GM18526 (cell line): ENCODE results near the gene ZAR1.

Experiments used
- POLR2A ChIP-seq: IDR thresholded peaks from 3 replicates; pipeline ENCODE4 v1.6.1; 2011; ENCODE audit not compliant: insufficient read length; ENCODE audit errors: extremely low read depth

ZAR1 gene

GRCh38 chr4:48483006-48483776 lies 6.9 kb upstream of the ZAR1 start, which contains the start of gene SLC10A4:
Gene SLC10A4, plus strand, starts transcription at chr4:48483343. Its CDS starts 219 bp downstream, at chr4:48483562.
- no peak for TF ChIP-seq POLR2A

- no peak for TF ChIP-seq POLR2A
These were observed 6.1 kb upstream of the ZAR1 start for GRCh38 chr4:48483777-48484493.

DNA sequence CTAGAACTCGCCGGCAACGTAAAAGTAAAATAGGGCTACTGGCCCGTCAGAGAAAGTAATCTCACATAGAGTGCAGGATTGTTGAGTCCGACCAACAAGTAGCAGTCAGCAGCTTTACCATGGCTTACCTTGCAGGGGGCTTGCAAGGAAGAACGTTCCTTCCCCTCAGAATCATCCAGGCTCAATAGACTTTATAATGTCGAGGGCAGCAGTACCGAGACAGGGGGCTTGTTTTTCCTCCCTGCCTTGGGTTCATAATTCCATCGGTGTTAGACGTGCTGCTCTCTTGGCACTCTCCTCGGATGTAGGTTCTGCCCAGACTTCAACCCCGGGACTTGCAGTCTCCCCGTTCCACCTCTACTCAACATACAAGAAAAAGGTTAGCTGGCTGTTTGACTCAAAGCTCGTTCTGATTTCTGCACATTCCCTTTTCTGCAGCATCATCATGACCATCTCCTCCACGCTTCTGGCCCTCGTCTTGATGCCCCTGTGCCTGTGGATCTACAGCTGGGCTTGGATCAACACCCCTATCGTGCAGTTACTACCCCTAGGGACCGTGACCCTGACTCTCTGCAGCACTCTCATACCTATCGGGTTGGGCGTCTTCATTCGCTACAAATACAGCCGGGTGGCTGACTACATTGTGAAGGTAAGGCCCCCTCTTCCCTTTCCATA lies 5.4 kb upstream of the ZAR1 start:
- no peak for TF ChIP-seq POLR2A

DNA sequence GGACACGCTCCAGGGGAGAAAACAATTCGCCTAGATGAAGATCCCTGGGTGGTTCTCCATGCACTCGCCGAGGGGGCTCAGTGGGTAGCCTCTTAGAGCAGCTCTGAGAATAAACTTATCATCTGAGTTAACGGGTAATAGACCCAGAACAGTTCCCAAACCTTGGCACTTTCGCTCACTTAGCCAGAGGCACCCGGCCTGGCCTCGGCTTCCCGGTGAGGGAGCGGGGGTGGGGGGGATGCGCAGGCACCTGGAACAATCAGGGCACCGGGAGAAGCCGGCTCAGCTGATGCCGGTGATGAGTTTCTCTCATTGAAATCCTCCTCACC lies 405 bp upstream of the ZAR1 start:
- TF ChIP-seq POLR2A, result no peak

GRCh38 chr4:48490680-48491513 lies 845 bp downstream of the ZAR1 start:
- no peak for TF ChIP-seq POLR2A

DNA sequence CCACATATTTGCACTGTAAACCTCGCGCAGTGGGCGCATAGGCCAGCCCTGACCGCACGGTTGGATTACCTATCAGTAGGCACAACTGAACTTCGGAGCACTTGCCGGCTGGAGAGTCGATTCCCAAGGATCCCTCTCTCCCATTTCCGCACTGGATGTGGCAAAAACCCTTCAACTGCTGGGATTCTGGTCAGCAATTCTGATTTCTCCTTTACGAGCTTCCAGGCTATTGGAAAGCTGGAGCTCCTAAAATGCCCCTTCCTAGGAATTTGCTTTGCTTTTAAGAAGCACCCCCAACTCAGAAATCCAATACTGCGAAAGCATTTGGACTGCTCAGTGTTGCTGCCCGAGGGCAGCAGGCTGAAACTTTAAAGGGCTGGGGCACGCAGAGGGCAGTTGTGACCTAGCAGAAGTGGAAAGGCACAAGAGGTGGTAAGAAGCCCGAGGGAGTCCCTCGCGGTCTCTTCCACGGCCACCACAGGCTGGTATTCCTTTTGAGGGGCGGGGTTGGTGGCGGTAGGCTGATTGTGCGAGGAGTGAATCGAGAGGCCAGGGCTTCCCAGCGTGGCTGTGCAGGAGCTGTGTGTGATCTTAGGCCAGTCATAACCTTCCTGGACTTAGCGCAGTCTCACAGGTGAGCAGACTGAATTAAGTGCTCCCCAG lies 1.6 kb downstream of the ZAR1 start:
- no peak for TF ChIP-seq POLR2A

- TF ChIP-seq POLR2A, result no peak
These were observed 3.5 kb downstream of the ZAR1 start for GRCh38 chr4:48493452-48494100.

- no peak for TF ChIP-seq POLR2A
These were observed 5.9 kb downstream of the ZAR1 start for GRCh38 chr4:48495941-48496340.

DNA sequence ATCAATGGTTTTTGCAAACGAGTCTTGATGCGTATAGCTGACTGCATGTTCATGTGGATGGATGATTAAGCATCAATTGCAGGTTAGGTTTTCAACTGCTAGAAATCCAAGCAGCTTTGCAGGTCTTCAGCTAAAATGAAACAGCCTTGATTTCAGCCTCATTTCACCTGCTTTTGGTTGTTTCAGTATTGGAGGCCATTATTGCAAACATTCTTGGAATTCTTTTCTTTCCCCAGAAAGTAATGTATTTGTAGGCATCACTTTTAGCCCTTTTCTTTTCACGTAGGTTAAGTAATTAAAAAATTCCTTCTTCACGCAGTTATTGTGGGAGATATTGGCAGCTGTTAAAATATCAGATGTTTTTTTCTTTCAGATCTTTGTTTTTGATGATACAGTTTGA lies 8.8 kb downstream of the ZAR1 start:
- TF ChIP-seq POLR2A, result no peak

DNA sequence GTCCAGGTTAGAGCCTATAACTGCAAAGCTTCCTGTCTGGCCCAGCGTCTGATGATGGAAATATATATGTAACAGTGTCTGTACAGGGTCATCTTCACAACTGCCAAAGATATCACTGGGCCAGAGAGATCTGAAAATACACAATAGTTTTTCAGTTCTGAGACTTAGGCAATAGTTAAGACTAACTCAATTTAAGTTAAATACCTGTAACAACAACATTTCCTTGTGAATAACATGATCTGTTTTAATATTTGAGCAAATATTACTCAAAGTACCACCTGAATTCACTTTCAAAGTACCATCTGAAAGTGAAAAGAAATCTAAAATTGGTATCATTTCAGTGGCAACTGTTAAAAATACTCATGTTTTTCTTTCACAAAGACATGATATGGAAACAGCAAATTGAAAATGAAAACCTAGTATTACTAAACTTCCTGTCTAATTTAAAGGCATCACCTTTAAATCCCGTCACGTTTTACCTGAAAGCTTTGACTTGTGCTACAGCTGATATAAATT lies 9.6 kb downstream of the ZAR1 start:
- TF ChIP-seq POLR2A, result no peak

- TF ChIP-seq POLR2A, result no peak
These were observed 13.4 kb downstream of the ZAR1 start for GRCh38 chr4:48503233-48504025.

- no peak for TF ChIP-seq POLR2A
These were observed 13.9 kb downstream of the ZAR1 start for GRCh38 chr4:48504026-48504330.

DNA sequence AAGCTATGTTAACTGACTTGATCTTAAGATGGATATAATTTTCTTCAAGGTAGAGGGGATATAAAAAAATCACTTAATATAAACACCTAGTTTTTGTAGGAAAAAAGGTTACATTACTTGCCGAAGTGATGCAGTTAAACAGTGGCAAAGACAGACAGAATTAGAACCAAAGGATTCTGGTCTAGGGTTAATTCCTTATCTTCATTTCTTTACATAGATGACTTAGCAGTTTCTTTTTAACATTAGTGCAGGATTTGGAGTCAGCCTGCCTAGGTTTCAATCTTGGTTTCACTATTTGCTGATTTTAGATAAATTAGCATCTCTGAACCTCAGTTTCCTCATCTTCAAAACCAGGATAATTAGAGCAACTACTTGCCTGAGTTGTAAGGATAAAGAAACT lies 14.3 kb downstream of the ZAR1 start:
- no peak for TF ChIP-seq POLR2A
